GM23338 (cell line): ENCODE data around the gene CDC14A. TPM values are rescaled to one million over a fixed set of nuclear protein-coding genes. Genes with fewer than 3 reads are reported as not detected.

Experiments used
- ATAC-seq: fragments of 200-7000 bp; cut with Tn5 transposase; 3 replicates; pipeline ENCODE4 v1.9.1; 2020
- DNase-seq: peaks from one replicate; pipeline ENCODE4 v3.0.0-alpha.2; 2015; ENCODE audit warnings: low spot score
- H2AFZ ChIP-seq: fragments of 200-600 bp; sonication (generic); 2 replicates; pipeline ENCODE4 v1.8.0; 2016; ENCODE audit warnings: antibody characterized with exemption, mild to moderate bottlenecking, moderate library complexity
- H3F3A ChIP-seq: fragments of 200-600 bp; sonication (generic); replicated peaks from 2 replicates; pipeline ENCODE4 v1.8.0; 2017; ENCODE audit warnings: antibody characterized with exemption, mixed run types, low read depth
- H3K27ac ChIP-seq: fragments of 200-600 bp; sonication (generic); 2 replicates; pipeline ENCODE4 v1.6.1; 2016; ENCODE audit warnings: low read depth
- H3K27me3 ChIP-seq: fragments of 200-600 bp; sonication (generic); 2 replicates; pipeline ENCODE4 v1.8.0; 2016; ENCODE audit warnings: mild to moderate bottlenecking, mixed run types, moderate library complexity; ENCODE audit not compliant: insufficient read depth
- H3K36me3 ChIP-seq: fragments of 200-600 bp; sonication (generic); 2 replicates; pipeline ENCODE4 v1.8.0; 2016; ENCODE audit warnings: mild to moderate bottlenecking; ENCODE audit not compliant: insufficient read depth
- H3K4me1 ChIP-seq: fragments of 200-600 bp; sonication (generic); 2 replicates; pipeline ENCODE4 v1.8.0; 2016; ENCODE audit warnings: mild to moderate bottlenecking, moderate library complexity; ENCODE audit not compliant: insufficient read depth
- H3K4me2 ChIP-seq: fragments of 200-600 bp; sonication (generic); 2 replicates; pipeline ENCODE4 v1.7.1; 2017; ENCODE audit warnings: mixed run types
- H3K4me3 ChIP-seq: fragments of 200-600 bp; sonication (generic); 2 replicates; pipeline ENCODE4 v1.6.1; 2016; ENCODE audit warnings: mixed run types
- H3K79me2 ChIP-seq: fragments of 200-600 bp; sonication (generic); replicated peaks from 2 replicates; pipeline ENCODE4 v1.8.0; 2017; ENCODE audit warnings: mild to moderate bottlenecking; ENCODE audit not compliant: insufficient read depth
- H3K9me2 ChIP-seq: fragments of 200-600 bp; sonication (generic); 2 replicates; pipeline ENCODE4 v1.8.0; 2017; ENCODE audit not compliant: insufficient read depth
- H4K20me1 ChIP-seq: fragments of 200-600 bp; sonication (generic); replicated peaks from 2 replicates; pipeline ENCODE4 v1.8.0; 2017; ENCODE audit warnings: mild to moderate bottlenecking; ENCODE audit not compliant: insufficient read depth
- H3K27ac Mint-ChIP-seq: 2 replicates; pipeline ENCODE4 v1.8.0; 2020; ENCODE audit warnings: inconsistent platforms, mild to moderate bottlenecking, moderate library complexity, mixed read lengths
- H3K27me3 Mint-ChIP-seq: 3 replicates; pipeline ENCODE4 v1.8.0; 2022; ENCODE audit warnings: low read depth, mild to moderate bottlenecking, moderate library complexity, mixed read lengths, inconsistent platforms; ENCODE audit not compliant: insufficient read depth, poor library complexity
- H3K36me3 Mint-ChIP-seq: 3 replicates; pipeline ENCODE4 v1.8.0; 2021; ENCODE audit warnings: low read depth, mild to moderate bottlenecking, inconsistent platforms, moderate library complexity, mixed read lengths
- H3K4me1 Mint-ChIP-seq: 3 replicates; pipeline ENCODE4 v1.8.0; 2020; ENCODE audit warnings: mild to moderate bottlenecking, inconsistent platforms, mixed read lengths
- H3K4me3 Mint-ChIP-seq: 3 replicates; pipeline ENCODE4 v1.8.0; 2021; ENCODE audit warnings: moderate library complexity, mild to moderate bottlenecking, inconsistent platforms, mixed read lengths
- H3K9me3 Mint-ChIP-seq: 3 replicates; pipeline ENCODE4 v1.8.0; 2020; ENCODE audit warnings: moderate library complexity, mild to moderate bottlenecking, inconsistent platforms, mixed read lengths
- EZH2 ChIP-seq: fragments of 200-600 bp; sonication (generic); IDR thresholded peaks from one replicate; pipeline ENCODE4 v1.8.0; 2017; ENCODE audit warnings: antibody characterized with exemption, mild to moderate bottlenecking, low read depth; ENCODE audit not compliant: unreplicated experiment
- EZH2phosphoT487 ChIP-seq: fragments of 200-600 bp; sonication (generic); IDR thresholded peaks from one replicate; pipeline ENCODE4 v1.8.1; 2018; ENCODE audit warnings: antibody characterized with exemption; ENCODE audit not compliant: unreplicated experiment
- JUNB ChIP-seq: IDR thresholded peaks from one replicate; pipeline ENCODE4 v1.6.1; 2016; ENCODE audit warnings: antibody characterized with exemption; ENCODE audit not compliant: unreplicated experiment
- NANOG ChIP-seq: IDR thresholded peaks from 2 replicates; pipeline ENCODE4 v1.6.1; 2016; ENCODE audit warnings: antibody characterized with exemption, borderline replicate concordance
- STAT1 ChIP-seq: IDR thresholded peaks from one replicate; pipeline ENCODE4 v1.6.1; 2016; ENCODE audit warnings: antibody characterized with exemption; ENCODE audit not compliant: unreplicated experiment
- ZNF114 ChIP-seq: fragments of 250-450 bp; sonication (Bioruptor Pico); IDR thresholded peaks from 2 replicates; pipeline ENCODE4 v1.5.0; 2020; ENCODE audit warnings: mild to moderate bottlenecking, moderate library complexity
- ZNF331 ChIP-seq: fragments of 250-450 bp; sonication (Bioruptor Pico); IDR thresholded peaks from 2 replicates; pipeline ENCODE4 v1.5.0; 2020; ENCODE audit warnings: low read depth, mild to moderate bottlenecking, moderate library complexity
- polyA plus RNA-seq: library from polyadenylated mRNA; unstranded; fragments of >200 nt; fragmentation: Nextera tagmentation; extraction: Ambion mirVana; gene quantifications from 2 replicates; pipeline ENCODE4 v1.2.1, GENCODE V29; 2016
- total RNA-seq: library from RNA; depleted of rRNA; stranded (reverse); fragments of >200 nt; shearing (Covaris generic); gene quantifications from 2 replicates; pipeline ENCODE4 v1.2.3, GENCODE V29; 2014
- TF ChIP-seq, protein P1 (sequence below), 2 experiments: fragments of 200-600 bp in 1 of 2; sonication (generic) in 1 of 2; conservative IDR thresholded peaks; 2 replicates each; pipeline versions ENCODE4 v1.5.1 to v1.6.1; 2016 to 2017; ENCODE audit warnings: antibody characterized with exemption in 2 of 2, low read depth in 2 of 2, mild to moderate bottlenecking in 2 of 2, moderate library complexity in 1 of 2
- TF ChIP-seq, protein P2 (sequence below): IDR thresholded peaks from one replicate; pipeline ENCODE4 v1.6.1; 2018; ENCODE audit warnings: antibody characterized with exemption; ENCODE audit not compliant: unreplicated experiment
- TF ChIP-seq, protein P3 (sequence below): fragments of 250-450 bp; sonication (Bioruptor Pico); IDR thresholded peaks from 2 replicates; pipeline ENCODE4 v1.5.0; 2020; ENCODE audit warnings: mild to moderate bottlenecking, moderate library complexity

CDC14A gene
- total and polyA plus RNA-seq, 2 experiments from 2014 or later = 11.1 to 20.8 TPM

DNA sequence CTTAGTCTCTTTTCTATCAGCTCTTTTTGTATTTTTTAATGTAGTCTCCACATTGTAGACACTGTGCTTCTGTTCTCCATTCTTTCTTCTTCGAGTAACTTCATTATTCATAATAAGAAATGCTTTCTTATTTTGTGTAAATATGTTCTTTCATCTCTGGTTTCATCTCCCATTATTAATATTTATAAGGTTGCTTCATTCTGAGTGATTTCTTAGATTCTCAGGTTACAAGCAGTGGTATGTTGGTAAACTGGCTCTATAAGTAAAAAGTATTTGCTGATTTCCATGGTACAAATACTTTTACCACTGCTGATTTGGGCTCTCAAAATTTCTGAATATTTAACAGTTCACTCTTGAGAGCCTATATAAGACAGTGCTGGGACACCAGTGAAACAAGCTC is 81.3 kb downstream of the CDC14A start (continued):
- TF ChIP-seq ZNF114 (CRISPR knock-in tag) (no peak), ZNF331 (CRISPR knock-in tag) (no peak), NANOG (no peak)
- TF ChIP-seq, protein P1, sequence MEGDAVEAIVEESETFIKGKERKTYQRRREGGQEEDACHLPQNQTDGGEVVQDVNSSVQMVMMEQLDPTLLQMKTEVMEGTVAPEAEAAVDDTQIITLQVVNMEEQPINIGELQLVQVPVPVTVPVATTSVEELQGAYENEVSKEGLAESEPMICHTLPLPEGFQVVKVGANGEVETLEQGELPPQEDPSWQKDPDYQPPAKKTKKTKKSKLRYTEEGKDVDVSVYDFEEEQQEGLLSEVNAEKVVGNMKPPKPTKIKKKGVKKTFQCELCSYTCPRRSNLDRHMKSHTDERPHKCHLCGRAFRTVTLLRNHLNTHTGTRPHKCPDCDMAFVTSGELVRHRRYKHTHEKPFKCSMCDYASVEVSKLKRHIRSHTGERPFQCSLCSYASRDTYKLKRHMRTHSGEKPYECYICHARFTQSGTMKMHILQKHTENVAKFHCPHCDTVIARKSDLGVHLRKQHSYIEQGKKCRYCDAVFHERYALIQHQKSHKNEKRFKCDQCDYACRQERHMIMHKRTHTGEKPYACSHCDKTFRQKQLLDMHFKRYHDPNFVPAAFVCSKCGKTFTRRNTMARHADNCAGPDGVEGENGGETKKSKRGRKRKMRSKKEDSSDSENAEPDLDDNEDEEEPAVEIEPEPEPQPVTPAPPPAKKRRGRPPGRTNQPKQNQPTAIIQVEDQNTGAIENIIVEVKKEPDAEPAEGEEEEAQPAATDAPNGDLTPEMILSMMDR (conservative IDR thresholded peaks at IDR 0.05; ENCODE audit: low read depth in 2 of 2) = no peak
- TF ChIP-seq, protein P2, sequence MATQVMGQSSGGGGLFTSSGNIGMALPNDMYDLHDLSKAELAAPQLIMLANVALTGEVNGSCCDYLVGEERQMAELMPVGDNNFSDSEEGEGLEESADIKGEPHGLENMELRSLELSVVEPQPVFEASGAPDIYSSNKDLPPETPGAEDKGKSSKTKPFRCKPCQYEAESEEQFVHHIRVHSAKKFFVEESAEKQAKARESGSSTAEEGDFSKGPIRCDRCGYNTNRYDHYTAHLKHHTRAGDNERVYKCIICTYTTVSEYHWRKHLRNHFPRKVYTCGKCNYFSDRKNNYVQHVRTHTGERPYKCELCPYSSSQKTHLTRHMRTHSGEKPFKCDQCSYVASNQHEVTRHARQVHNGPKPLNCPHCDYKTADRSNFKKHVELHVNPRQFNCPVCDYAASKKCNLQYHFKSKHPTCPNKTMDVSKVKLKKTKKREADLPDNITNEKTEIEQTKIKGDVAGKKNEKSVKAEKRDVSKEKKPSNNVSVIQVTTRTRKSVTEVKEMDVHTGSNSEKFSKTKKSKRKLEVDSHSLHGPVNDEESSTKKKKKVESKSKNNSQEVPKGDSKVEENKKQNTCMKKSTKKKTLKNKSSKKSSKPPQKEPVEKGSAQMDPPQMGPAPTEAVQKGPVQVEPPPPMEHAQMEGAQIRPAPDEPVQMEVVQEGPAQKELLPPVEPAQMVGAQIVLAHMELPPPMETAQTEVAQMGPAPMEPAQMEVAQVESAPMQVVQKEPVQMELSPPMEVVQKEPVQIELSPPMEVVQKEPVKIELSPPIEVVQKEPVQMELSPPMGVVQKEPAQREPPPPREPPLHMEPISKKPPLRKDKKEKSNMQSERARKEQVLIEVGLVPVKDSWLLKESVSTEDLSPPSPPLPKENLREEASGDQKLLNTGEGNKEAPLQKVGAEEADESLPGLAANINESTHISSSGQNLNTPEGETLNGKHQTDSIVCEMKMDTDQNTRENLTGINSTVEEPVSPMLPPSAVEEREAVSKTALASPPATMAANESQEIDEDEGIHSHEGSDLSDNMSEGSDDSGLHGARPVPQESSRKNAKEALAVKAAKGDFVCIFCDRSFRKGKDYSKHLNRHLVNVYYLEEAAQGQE = no peak

DNA sequence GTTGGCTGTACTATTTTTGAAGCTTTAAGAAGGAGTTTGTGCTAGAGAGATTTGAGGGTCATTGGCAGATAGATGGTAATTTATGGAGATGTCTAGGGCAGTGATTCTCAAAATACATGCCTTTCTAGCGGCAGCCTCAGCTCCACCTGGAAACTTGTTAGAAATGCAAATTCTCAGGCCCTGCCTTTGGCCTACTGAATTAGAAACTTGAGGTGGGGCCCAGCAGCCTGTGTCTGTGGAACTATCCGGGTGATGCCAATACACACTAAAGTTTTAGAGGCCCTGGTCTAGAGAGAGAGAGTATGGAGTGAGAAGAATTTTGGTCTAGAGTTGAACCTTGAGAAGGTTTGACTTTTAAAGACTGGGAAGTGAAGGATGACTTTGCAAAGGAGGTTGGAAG is 82.5 kb downstream of the CDC14A start:
- no peak overlapping the region; the same call in 1 of the 2 replicates for H3K4me3 ChIP-seq
- H3K27me3 ChIP-seq = no peaks in the 10 kb centered on the region
- peak overlapping the region; percentile 73 for H3K27ac ChIP-seq
- no peak overlapping the region; the same call in 2 of the 3 replicates for H3K4me3 Mint-ChIP-seq
- peaks cover 45% of the 10 kb centered on the region for H3K4me1 Mint-ChIP-seq
- H3F3A ChIP-seq = no peaks in the 10 kb centered on the region
- no peaks in the 10 kb centered on the region for H3K36me3 ChIP-seq
- peak overlapping the region; percentile 28 for H3K27ac Mint-ChIP-seq
- H3K27me3 Mint-ChIP-seq = peaks cover 2% of the 10 kb centered on the region
- H3K9me3 Mint-ChIP-seq = no peaks in the 10 kb centered on the region
- H3K4me2 ChIP-seq = peak overlapping the region; percentile 51; the same call in 1 of the 2 replicates
- H3K4me1 ChIP-seq = peaks cover 38% of the 10 kb centered on the region
- H3K9me2 ChIP-seq = no peaks in the 10 kb centered on the region
- no peak overlapping the region for H2AFZ ChIP-seq
- peak; percentile 50 for ATAC-seq
- no peaks in the 10 kb centered on the region; the same call in 1 of the 2 replicates for H3K79me2 ChIP-seq
- H4K20me1 ChIP-seq = no peaks in the 10 kb centered on the region
- peak; percentile 32 for DNase-seq
- peaks cover 4% of the 10 kb centered on the region; the same call in 1 of the 3 replicates for H3K36me3 Mint-ChIP-seq
- TF ChIP-seq, protein P1 (conservative IDR thresholded peaks at IDR 0.05; ENCODE audit: low read depth in 2 of 2) = no peak
- TF ChIP-seq STAT1 = no peak
- TF ChIP-seq EZH2 = no peak
- TF ChIP-seq, protein P3, sequence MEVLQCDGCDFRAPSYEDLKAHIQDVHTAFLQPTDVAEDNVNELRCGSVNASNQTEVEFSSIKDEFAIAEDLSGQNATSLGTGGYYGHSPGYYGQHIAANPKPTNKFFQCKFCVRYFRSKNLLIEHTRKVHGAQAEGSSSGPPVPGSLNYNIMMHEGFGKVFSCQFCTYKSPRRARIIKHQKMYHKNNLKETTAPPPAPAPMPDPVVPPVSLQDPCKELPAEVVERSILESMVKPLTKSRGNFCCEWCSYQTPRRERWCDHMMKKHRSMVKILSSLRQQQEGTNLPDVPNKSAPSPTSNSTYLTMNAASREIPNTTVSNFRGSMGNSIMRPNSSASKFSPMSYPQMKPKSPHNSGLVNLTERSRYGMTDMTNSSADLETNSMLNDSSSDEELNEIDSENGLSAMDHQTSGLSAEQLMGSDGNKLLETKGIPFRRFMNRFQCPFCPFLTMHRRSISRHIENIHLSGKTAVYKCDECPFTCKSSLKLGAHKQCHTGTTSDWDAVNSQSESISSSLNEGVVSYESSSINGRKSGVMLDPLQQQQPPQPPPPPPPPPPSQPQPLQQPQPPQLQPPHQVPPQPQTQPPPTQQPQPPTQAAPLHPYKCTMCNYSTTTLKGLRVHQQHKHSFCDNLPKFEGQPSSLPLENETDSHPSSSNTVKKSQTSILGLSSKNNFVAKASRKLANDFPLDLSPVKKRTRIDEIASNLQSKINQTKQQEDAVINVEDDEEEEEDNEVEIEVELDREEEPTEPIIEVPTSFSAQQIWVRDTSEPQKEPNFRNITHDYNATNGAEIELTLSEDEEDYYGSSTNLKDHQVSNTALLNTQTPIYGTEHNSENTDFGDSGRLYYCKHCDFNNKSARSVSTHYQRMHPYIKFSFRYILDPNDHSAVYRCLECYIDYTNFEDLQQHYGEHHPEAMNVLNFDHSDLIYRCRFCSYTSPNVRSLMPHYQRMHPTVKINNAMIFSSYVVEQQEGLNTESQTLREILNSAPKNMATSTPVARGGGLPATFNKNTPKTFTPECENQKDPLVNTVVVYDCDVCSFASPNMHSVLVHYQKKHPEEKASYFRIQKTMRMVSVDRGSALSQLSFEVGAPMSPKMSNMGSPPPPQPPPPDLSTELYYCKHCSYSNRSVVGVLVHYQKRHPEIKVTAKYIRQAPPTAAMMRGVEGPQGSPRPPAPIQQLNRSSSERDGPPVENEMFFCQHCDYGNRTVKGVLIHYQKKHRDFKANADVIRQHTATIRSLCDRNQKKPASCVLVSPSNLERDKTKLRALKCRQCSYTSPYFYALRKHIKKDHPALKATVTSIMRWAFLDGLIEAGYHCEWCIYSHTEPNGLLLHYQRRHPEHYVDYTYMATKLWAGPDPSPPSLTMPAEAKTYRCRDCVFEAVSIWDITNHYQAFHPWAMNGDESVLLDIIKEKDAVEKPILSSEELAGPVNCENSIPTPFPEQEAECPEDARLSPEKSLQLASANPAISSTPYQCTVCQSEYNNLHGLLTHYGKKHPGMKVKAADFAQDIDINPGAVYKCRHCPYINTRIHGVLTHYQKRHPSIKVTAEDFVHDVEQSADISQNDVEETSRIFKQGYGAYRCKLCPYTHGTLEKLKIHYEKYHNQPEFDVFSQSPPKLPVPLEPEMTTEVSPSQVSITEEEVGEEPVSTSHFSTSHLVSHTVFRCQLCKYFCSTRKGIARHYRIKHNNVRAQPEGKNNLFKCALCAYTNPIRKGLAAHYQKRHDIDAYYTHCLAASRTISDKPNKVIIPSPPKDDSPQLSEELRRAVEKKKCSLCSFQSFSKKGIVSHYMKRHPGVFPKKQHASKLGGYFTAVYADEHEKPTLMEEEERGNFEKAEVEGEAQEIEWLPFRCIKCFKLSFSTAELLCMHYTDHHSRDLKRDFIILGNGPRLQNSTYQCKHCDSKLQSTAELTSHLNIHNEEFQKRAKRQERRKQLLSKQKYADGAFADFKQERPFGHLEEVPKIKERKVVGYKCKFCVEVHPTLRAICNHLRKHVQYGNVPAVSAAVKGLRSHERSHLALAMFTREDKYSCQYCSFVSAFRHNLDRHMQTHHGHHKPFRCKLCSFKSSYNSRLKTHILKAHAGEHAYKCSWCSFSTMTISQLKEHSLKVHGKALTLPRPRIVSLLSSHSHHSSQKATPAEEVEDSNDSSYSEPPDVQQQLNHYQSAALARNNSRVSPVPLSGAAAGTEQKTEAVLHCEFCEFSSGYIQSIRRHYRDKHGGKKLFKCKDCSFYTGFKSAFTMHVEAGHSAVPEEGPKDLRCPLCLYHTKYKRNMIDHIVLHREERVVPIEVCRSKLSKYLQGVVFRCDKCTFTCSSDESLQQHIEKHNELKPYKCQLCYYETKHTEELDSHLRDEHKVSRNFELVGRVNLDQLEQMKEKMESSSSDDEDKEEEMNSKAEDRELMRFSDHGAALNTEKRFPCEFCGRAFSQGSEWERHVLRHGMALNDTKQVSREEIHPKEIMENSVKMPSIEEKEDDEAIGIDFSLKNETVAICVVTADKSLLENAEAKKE (CRISPR knock-in tag) = no peak
- no peak for TF ChIP-seq EZH2phosphoT487
- TF ChIP-seq JUNB = no peak
